ENCODE measurements around the gene STARD8.

GRCh38 chrX:68732906-68733493, 85.5 kb downstream of the STARD8 start:
- TF ChIP-seq REST (IDR thresholded peaks at IDR 0.05): no peak
- TF ChIP-seq CTCF (IDR thresholded peaks at IDR 0.05; ENCODE audit: low read depth, low read length, missing input control): peak; percentile 77
- TF ChIP-seq MAX (IDR thresholded peaks at IDR 0.05): no peak
- TF ChIP-seq TAF1 (conservative IDR thresholded peaks at IDR 0.05): no peak
- TF ChIP-seq ZBTB33 (IDR thresholded peaks at IDR 0.05): no peak
- no peak for TF ChIP-seq GABPA (IDR thresholded peaks at IDR 0.05 in 1 of 2, conservative IDR thresholded peaks at IDR 0.05 in 1 of 2)

Measured in liver (tissue), 3 donors.